AG08395 (cell line): Measurements from ENCODE around the gene CDKN2B-AS1.

Experiments
- DNase-seq: peaks from one replicate; pipeline ENCODE4 v3.0.0; 2012; ENCODE audit warnings: mixed read lengths, low spot score

CDKN2B-AS1 gene

GRCh38 chr9:21982861-21983560 is 11.6 kb upstream of the CDKN2B-AS1 start:
- DNase-seq, result no peak

DNA sequence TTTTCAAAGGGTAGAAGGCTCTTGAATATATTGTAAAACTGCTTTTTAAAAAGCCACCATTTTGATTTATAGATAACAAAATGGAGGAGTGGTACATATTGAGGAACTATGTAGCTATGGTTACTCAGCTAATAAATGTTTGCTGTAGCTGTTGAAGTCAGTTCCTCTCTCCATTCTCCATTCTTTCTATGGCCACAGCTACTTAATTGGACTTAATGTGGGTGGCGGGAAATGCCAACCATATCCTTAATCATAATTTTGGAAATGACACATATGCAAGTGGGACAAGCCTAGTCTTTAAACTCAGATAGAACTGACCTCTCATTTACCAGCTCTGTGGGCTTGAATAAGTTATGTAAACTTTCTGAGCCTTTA is 11.0 kb upstream of the CDKN2B-AS1 start:
- DNase-seq, result no peak

GRCh38 chr9:21984101-21984500 is 10.5 kb upstream of the CDKN2B-AS1 start:
- DNase-seq, result no peak

DNA sequence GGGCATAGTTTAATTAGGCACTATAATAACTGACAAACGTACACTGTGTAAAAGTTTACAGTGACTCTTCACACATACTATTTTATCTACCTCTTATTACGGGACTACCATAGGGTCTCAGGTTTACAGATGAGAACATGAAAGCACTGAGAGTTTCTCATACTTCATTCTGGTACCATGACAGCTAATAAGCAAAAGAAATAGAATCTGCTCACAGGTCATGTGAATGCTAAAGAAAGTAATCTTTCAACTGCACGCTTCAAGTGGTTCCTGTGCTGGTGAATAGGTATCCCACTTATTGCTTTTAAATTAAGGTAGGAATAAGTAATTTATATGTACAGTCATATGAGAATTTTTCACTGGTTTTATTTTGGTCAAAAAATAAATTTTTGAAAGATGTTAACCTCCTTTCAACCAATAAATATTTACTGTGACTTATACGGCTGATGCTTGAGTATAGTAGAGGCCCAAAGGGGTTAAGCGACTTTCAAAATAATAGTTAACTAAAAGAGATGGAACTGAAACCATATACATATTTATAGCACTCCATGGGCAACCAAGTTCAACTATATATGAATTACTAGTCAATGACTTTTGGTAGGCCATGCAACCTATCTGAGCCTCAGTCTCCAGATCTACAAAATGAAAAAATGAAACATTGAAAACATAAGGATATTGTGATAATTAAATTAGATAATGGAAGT is 8.5 kb upstream of the CDKN2B-AS1 start:
- no peak for DNase-seq

DNA sequence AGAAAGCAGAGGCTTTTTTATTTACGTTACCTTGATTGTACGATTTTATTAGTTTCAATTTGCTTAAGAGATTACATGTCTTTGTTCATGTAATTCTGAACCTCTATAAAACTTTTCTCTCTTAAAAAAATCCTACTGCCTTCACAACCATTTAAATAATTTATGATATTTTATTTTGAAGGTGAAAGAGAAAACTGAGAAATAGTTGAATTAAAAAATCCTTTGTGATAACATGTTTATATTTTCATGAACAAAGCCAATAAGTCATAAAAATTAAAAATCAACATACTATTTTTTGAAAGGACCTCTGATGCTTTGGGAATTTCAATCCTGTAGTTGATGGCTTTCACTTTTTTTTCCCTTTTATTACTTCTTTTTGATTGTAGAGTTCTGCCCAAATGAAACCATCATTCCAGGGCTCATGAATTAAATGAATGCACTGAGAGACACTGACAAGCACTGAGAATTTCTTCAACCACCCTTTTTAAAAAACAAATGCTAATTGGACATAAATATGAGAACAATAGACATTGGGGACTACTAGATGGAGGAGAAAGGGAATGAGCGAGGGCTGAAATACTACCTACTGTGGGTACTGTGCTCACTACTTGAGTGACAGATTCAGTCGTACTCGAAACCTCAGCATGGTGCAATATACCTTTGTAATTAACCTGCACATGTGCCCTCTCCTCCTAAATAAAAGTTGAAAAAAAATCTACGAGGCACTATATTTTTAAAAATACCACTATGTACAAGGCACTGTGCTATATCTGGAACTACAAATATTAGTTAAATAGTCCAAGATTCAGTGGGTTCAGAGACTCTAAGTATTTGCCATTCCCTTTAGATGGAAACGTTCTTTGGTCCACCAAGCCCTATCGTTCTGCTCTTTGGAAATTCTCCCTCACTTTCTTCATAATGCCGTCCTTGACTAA is 6.3 kb upstream of the CDKN2B-AS1 start:
- DNase-seq, result no peak

DNA sequence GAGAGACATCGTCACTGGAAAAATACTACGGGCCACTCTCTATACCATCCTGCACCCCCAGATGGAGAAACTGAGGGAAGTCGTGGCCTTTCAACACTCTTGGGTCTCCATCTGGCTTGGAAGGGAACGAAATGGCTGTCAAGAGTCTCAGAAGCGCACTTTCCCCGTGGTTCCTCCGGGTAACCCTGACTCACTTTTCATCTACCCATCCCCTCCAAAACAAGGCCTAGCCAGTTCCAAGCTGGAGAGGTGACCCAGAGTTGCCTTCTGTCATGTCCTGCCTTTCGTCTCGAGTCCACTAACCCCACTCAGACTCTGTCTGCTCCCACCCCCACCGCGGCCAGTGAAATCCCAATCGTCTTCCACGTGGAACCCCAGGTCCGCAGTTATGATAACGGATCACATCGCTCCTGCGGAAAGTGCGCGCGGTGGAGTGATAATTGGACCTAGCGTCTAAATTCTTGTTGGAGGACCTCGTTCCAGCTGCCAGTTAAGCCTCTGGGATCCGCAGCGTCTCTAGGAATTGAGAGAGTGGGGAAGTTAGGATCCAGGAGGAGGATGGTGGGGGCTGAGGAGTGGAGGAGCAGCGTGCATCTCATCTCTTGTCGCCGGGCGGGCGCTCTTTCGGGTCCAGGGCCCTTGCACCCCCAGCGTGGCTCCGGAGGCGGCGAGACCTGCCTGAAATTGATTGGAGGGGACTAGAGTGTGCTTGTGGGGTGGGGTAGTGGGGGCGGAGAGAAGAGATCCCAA is 5.0 kb upstream of the CDKN2B-AS1 start:
- no peak for DNase-seq

DNA sequence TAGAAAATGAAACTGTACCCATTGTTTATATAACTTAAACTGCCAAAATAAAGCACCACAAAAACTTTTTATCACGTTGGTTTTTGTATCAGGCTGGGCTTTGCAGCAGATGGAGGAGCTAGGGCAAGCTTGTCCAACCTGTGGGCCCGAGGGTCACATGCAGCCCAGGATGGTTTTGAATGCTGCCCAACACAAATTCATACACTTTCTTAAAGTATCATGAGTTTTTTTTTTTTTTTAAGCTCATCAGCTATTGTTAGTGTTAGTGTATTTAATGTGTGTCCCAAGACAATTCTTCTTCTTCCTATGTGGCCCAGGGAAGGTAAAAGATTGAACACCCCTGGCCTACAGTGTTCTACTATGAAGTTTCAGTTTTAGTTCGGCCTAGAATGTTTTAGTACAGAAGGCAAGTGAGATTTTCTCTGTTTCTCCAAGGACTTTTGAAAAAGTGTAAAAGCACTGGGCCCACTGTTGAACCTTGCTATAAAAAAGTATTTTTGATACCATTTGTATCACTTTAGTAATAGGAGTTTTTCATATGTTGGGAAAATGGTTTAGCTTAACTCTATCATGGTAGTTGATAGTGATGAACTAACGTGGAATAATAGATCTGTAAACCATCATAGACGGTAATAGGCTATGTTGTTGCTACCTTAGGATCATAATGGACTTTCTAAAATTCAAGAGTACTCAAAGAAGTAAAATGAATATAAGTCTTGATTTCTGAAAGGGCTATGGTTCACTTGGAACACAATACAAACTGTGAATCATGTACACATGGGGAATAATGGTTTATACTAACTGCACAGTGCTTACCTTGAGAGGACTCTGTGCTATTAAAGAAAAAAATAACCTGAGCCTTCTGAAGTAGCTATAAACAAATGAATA is 3.3 kb upstream of the CDKN2B-AS1 start:
- DNase-seq, result no peak

DNA sequence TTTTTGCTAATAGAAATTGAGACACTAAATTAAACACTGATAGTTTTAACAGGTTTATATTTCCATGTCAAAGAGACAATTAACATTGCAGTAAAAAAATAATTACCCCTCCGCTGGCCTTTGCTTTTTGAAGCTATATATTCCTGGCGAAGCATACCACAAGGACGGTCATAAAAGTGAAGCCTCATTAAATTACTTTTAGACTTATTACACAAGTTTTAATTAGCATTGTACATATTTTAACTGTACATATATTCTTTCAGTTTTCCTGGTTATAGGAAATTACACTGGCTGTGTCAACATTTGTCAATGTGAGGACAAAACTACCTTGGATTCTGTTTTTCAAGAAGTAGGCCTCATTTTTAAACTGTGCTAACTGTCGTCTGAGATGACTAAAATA is 1.6 kb upstream of the CDKN2B-AS1 start:
- DNase-seq, result no peak

DNA sequence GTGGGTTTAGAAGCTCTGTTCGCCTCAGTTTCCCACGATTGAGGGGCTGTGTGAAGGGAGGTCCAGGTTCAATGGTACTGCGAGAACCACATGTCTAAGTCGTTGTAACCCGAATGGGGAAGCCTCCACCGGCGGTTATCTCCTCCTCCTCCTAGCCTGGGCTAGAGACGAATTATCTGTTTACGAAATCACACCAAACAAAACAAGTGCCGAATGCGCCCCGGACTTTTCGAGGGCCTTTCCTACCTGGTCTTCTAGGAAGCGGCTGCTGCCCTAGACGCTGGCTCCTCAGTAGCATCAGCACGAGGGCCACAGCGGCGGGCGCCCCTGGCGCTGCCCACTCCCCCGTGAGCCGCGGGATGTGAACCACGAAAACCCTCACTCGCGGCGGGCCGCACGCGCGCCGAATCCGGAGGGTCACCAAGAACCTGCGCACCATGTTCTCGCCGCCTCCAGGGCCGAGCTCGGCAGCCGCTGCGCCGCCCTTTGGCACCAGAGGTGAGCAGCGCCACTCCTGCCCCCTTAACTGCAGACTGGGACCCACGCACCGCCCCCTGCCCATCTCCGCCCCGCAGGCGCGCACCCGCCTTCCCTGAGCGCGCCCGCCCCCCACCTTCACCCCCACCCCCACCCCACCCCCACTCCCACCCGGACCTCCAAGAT is 567 bp upstream of the CDKN2B-AS1 start, which contains the start of gene CDKN2A:
Gene CDKN2A, minus strand, starts transcription at position 500 of the 663 bp plus-strand sequence.
- DNase-seq, result no peak

DNA sequence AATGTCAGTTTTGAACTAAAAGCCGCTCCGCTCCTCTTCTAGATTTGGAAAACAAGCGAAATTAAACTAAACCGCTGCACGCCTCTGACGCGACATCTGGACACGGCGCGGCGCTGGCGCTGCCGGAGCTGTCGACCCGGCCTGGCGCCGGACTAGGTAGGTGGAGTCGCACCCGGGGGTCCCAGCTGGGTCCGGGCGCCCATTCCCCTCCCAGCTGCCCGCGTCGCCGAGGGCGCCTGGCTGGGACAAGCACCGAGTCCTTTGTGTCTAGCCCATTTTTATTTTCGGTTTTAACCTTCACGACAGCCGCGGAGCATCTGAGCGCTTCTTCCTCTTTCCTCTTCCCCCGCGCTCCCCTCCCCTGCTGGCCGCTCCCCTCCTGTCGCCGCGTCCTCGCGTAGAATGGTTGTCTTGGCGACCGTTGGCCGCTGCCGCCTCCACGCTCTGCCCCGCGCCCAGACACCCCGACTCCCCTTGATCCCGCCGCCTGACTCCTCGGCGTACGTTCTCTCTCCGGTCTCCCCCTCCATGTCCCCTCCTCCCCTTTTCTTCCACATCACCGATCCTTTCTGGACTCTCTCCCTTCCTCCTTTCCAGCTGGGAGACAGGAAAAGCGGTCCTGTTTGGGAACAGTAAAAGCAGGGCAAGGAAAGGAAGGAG is 545 bp downstream of the CDKN2B-AS1 start:
- peak; percentile 55 for DNase-seq

- peak; percentile 38 for DNase-seq
Observed at GRCh38 chr9:21995666-21996398, 1.2 kb downstream of the CDKN2B-AS1 start.

GRCh38 chr9:21996438-21996837 is 1.8 kb downstream of the CDKN2B-AS1 start:
- no peak for DNase-seq

DNA sequence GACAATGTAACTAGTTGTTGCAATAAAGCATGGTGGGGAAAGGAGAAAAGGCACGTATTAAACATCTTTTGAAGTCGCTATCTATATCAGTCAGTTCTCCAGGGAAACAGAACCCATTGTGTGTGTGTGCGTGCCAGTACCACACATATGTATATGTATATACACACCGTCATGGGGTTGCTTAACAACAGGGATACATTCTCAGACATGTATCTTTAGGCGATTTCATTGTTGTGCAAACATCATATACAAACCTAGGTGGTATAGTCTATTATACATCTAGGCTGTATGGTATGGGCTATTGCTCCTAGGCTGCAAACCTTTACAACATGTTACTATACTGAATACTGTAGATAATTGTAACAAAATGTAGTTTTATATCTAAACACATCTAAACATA is 2.3 kb downstream of the CDKN2B-AS1 start:
- DNase-seq, result no peak

GRCh38 chr9:21997480-21997879 is 2.9 kb downstream of the CDKN2B-AS1 start:
- no peak for DNase-seq

- DNase-seq, result no peak
Observed at GRCh38 chr9:21998026-21998425, 3.4 kb downstream of the CDKN2B-AS1 start.

DNA sequence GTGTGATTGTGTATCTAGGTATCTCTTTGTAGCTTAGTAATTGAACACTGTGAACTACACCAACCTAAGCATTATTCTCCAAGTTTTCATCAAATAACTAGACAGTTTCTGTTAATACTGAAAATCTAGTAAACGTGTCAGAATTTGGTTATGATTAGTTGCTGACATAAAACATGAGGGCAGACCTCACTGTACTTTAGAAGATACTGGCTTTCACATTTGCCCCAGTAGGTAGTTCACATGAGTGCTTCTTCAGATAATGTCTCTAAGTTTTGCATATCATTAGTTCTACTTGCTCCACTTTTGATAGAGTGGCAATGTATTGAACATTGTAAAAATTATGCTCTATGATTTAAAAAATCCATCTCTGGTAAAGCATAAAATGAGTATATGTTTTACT is 7.4 kb downstream of the CDKN2B-AS1 start:
- no peak for DNase-seq

- no peak for DNase-seq
Observed at GRCh38 chr9:22005021-22005701, 10.6 kb downstream of the CDKN2B-AS1 start.
